Measurements from ENCODE around the gene EHBP1L1.

Gene EHBP1L1

DNA sequence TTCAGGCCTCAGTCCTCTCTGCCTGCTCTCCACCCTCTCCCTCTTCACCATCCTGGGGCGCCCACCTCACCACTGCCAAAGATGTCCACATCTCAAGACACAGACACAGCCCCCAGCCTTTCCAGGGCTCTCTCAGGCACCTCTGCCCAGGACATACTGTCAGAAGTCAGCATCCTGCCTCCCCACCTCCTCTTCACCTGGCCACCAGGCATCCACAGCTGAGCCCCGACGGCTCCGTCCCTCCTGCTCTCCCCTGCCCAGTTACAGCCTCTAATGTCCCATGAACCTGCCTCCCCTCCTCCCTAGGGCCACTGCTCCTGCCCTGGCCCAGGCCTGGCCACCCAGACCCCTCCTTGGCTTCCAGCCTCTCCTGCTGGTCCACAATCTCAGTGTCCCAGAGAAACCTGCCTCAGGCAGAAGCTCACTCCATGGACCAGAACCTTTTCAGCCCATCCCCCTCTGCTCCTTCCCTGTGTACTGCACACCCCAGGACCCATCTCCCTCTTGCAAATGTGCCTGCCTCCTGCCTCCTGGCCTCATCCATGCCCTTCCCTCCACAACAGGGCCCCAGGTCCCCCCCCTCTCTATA lies 20.9 kb upstream of the EHBP1L1 start:
- TF ChIP-seq, protein P1, sequence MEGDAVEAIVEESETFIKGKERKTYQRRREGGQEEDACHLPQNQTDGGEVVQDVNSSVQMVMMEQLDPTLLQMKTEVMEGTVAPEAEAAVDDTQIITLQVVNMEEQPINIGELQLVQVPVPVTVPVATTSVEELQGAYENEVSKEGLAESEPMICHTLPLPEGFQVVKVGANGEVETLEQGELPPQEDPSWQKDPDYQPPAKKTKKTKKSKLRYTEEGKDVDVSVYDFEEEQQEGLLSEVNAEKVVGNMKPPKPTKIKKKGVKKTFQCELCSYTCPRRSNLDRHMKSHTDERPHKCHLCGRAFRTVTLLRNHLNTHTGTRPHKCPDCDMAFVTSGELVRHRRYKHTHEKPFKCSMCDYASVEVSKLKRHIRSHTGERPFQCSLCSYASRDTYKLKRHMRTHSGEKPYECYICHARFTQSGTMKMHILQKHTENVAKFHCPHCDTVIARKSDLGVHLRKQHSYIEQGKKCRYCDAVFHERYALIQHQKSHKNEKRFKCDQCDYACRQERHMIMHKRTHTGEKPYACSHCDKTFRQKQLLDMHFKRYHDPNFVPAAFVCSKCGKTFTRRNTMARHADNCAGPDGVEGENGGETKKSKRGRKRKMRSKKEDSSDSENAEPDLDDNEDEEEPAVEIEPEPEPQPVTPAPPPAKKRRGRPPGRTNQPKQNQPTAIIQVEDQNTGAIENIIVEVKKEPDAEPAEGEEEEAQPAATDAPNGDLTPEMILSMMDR (IDR thresholded peaks at IDR 0.05; ENCODE audit: extremely low read depth, missing control alignments), result no peak
- no peak for DNase-seq (ENCODE audit: low spot score)

DNA sequence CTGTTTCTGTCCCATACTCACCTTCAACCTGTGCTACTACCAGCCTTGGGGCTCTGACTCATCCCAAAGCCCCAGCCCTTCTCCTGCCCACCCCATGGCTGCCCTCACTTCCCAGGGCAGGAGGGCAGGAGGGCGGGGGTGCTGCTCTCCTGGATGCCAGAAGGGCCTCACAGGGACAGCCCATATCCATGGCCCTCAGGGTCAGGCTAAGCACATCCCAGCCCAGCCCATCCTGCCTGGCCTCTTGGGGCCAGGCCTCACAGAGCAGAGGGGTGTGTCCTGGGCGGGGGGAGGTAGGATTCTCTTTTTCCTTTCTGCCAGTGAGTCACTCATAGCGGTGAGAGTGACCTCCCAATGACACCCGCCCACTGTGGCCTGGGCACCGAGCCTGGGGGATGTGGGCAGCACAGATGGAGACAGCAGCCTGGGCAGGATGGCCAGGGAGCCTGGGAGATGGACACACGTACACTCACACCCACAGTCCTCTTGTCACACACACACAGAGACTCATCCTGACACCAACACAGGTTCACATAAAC lies 20.1 kb upstream of the EHBP1L1 start:
- no peak for DNase-seq (ENCODE audit: low spot score)
- TF ChIP-seq, protein P1 (IDR thresholded peaks at IDR 0.05; ENCODE audit: extremely low read depth, missing control alignments), result no peak

GRCh38 chr11:65556470-65557279 lies 19.2 kb upstream of the EHBP1L1 start:
- no peak for DNase-seq (ENCODE audit: low spot score)
- TF ChIP-seq, protein P1 (IDR thresholded peaks at IDR 0.05; ENCODE audit: extremely low read depth, missing control alignments), result no peak

DNA sequence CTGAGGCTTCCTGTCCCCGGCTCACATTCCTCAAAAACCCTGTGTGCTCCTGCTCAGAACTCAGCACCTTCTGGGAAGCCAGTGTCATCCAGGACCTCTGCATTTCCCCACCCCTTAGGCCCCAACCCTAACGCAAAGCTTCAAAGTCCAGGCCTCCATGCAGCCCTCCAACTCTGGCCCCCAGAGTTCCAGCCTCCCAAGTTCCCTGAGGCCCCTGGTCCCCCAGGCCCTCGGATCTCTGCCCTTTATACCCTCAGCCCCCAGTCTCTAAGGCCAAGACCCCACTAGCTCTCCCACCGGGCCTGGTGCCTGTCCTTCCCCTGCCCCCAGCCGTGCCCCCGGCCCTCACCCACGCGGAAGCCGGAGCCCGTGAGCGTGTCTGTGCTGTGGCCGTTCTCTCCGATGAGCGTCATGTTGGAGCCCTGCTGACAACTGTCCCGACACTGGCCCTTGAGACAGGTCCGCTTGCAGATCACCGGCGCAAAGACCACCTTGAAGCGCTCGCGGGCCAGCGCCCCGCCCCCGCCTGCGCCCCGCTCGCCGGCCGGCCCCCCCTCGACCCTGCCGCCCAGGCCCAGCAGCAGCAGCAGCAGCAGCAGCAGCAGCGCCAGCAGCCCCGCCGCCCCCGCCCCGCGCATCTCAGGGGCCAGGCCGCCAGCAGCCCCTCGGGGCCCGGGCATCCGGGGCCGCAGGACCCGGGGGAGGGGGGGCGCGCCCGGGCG lies 18.4 kb upstream of the EHBP1L1 start:
- TF ChIP-seq, protein P1 (IDR thresholded peaks at IDR 0.05; ENCODE audit: extremely low read depth, missing control alignments), result no peak
- DNase-seq (ENCODE audit: low spot score), result no peak

DNA sequence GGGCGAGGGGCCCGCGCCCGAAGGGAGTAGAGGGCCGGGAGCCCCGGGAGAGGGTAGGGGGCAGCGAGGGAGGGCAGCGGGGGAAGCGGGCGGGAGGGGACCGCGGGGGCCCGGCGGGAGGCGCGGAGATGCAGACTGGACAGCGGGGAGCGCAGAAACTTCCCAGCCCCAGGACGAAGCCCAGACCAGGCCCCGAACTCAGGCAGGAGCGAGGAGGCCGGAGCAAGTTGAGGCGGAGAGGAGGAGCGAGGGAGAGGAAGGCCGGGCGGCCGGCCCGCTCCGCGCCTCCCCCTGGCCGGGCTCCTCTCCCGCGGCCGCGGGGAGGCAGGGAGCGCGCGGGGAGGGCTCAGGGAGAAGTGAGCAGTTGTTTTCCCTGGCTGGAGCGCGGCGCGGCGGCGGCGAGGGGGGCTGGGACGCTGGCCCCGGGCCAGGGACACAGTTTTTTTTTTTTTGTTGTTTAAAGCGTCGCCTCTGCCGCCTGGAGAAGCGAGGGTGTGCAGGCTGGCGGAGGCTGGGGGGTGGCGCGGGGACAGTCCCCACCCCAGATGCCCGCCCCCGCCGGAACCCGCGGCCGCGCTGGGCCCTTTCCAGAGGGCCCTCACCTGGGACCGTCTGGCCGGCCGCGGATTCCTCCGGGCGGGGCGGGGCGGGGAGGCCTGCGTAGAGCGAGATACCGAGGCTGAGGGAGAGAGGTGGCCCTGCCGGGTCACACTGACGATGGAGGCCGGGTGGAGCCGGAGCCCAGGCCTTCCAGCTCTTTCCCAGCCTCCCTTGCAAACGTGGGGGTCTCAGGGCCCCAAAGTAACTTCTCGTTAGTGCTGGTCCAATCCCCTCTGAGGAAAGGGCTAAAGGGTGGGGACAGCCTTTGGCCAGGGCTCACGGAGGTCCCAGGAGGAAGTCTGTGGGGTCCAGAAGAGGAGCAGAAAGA lies 17.6 kb upstream of the EHBP1L1 start, which contains the start of gene LTBP3:
Gene LTBP3 (minus strand): TSS at position 358 of the 928 bp plus-strand sequence. CDS start 400 bp downstream, outside the sequence.
- TF ChIP-seq, protein P1 (IDR thresholded peaks at IDR 0.05; ENCODE audit: extremely low read depth, missing control alignments), result no peak
- DNase-seq (ENCODE audit: low spot score), result peak; percentile 84

DNA sequence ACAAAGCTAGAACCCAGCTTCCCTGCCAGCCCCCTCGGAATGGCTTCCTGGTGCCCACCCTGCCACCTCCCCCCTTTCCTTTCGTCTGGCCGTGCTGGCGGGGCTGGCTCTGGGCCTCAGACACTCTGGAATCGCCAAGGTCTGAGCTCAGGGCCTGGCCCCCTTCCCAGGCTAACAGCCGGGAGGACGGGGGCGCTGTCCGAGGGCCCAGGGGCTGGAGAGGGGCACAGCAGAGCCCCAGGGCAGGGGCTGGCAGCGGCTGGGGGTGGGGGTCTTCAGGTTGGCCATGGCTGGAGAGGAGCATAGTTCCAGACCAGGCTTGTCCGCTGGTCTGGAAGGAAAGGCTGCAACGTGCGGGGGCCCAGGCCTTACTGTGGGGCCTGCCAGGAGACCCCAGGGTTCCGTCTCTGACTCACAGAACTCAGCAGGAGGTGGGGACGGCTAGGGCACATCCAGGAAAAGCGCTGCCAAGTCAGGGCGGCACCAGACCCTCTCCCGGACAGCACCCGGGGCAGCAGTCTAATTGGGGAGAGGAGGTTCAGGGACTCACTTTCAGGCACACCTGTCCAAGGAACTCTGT lies 16.8 kb upstream of the EHBP1L1 start:
- TF ChIP-seq, protein P1 (IDR thresholded peaks at IDR 0.05; ENCODE audit: extremely low read depth, missing control alignments), result no peak
- no peak for DNase-seq (ENCODE audit: low spot score)
